OCI-LY1 (cell line): ENCODE data around the gene TRIM54.

Experiments
- CTCF ChIP-seq: fragments of 200-600 bp; sonication (generic), shearing (Covaris generic); IDR thresholded peaks from 2 replicates; pipeline ENCODE4 v1.5.1; 2017; ENCODE audit warnings: mild to moderate bottlenecking, antibody characterized with exemption, low read length, moderate library complexity, mixed read lengths
- EZH2 ChIP-seq: fragments of 200-600 bp; sonication (generic), shearing (Covaris generic); IDR thresholded peaks from 2 replicates; pipeline ENCODE4 v1.8.0; 2017; ENCODE audit warnings: borderline replicate concordance, mixed run types, mild to moderate bottlenecking, antibody characterized with exemption, low read length, moderate library complexity, mixed read lengths

DNA sequence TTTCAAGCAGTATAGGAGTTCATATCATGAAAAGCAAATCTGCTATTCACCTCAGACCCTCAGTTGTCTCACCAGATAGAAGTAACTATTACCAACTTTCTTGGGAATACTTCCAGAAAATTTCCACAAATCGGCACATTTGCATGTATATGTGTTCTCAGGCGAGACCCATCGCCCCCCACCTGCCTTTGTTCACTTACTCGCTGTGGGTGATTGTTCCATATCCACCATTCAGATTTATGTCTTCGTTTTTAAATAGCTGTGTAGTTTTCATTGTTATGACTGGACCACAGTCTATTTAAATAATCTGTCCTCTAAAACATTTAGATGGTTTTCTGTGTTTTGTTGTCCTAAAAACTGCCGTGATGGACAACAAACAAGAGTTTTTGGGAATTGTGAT is 3.3 kb downstream of the TRIM54 start:
- TF ChIP-seq CTCF (no peak), EZH2 (no peak)
